ENCODE data around the gene PCDHGA4. TPM values are rescaled to one million over a fixed set of nuclear protein-coding genes. Genes with fewer than 3 reads are reported as not detected.
"Not testable (repeated sequence)": the region's sequence is repeated elsewhere in the genome, so short reads cannot be mapped to it uniquely, and the experiment has no call there.

Gene PCDHGA4
- total RNA-seq, 6 experiments from 2014 or later = 3.6 to 6.3 (median 5.2) TPM

DNA sequence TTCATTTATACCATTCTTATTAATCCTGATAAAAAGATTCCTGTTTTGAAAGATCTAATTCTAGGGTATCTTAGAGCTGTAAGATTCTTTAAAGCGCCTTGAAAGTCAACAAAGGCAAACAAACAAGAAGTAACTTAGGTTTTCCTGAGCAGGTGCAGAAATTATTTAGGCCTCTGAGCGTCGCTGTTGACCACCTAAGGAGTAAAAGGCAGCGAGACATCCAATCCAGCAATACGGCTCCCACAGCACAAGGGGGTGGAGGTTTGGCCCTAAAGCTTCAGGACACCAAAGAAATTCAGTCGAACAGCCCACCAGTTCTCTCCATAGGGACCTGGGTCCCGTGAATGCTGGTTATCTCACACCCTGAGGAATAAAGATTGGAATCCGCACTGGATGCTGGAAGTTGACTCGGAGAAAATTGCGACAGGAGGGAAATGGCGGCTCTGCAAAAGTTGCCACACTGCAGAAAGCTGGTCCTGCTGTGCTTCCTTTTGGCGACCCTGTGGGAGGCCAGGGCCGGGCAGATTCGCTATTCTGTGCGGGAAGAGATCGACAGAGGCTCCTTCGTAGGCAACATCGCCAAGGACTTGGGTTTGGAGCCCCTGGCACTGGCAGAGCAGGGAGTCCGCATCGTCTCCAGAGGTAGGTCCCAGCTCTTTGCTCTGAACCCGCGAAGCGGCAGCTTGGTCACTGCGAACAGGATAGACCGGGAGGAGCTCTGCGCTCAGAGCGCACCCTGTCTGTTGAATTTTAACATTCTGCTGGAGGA, 16.1 kb upstream of the PCDHGA4 start, which contains the start of gene PCDHGA2:
Gene PCDHGA2 (plus strand): TSS at position 223 of the 769 bp plus-strand sequence.
- H3K4me3 Mint-ChIP-seq = peak within 1 kb of the TSS; percentile 65; the same call in 1 of the 2 replicates
- peaks cover 2% of the 10 kb centered on the region for H3K27me3 Mint-ChIP-seq (ENCODE audit: insufficient read depth)
- peaks cover 18% of the 10 kb centered on the region for H3K9me3 Mint-ChIP-seq
- no peak within 1 kb of the TSS for H3K27ac Mint-ChIP-seq
- TF ChIP-seq, protein P1, sequence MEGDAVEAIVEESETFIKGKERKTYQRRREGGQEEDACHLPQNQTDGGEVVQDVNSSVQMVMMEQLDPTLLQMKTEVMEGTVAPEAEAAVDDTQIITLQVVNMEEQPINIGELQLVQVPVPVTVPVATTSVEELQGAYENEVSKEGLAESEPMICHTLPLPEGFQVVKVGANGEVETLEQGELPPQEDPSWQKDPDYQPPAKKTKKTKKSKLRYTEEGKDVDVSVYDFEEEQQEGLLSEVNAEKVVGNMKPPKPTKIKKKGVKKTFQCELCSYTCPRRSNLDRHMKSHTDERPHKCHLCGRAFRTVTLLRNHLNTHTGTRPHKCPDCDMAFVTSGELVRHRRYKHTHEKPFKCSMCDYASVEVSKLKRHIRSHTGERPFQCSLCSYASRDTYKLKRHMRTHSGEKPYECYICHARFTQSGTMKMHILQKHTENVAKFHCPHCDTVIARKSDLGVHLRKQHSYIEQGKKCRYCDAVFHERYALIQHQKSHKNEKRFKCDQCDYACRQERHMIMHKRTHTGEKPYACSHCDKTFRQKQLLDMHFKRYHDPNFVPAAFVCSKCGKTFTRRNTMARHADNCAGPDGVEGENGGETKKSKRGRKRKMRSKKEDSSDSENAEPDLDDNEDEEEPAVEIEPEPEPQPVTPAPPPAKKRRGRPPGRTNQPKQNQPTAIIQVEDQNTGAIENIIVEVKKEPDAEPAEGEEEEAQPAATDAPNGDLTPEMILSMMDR (IDR thresholded peaks at IDR 0.05) = peak; percentile 72
- H3K4me1 Mint-ChIP-seq (ENCODE audit: low read depth) = peaks cover 13% of the 10 kb centered on the region
- peak; percentile 17 for DNase-seq
- peaks cover 16% of the 10 kb centered on the region for H3K36me3 Mint-ChIP-seq (ENCODE audit: low read depth)

GRCh38 chr5:141340781-141341354, 14.0 kb upstream of the PCDHGA4 start:
- DNase-seq; H3K4me1 Mint-ChIP-seq (ENCODE audit: low read depth); H3K27ac Mint-ChIP-seq; H3K4me3 Mint-ChIP-seq; H3K27me3 Mint-ChIP-seq (ENCODE audit: insufficient read depth): not testable (repeated sequence)
- Mint-ChIP-seq H3K36me3 (ENCODE audit: low read depth) (peaks cover 28% of the 10 kb centered on the region), H3K9me3 (peaks cover 36% of the 10 kb centered on the region)

DNA sequence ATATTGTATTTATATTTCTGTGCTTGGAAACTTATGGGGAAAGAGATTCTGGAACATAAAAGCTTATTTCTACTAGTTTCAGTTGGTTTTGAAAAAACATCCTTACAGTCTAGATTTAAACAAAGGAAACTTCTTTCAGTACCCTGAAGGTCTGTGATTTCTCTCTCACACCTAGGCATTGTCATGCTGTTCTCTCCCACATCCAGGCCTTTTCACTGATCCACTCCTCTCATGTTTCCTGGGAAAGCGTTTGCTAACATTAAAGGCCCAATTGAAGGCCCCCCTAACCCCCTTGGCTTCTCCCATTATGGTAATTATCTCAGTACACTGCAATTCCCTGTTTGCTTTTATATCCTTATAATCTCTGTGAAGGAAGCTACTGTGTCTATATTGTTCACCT, 12.0 kb upstream of the PCDHGA4 start:
- no peak overlapping the region for H3K27ac Mint-ChIP-seq
- H3K36me3 Mint-ChIP-seq (ENCODE audit: low read depth) = peaks cover 33% of the 10 kb centered on the region
- no peaks in the 10 kb centered on the region; the same call in 1 of the 2 replicates for H3K27me3 Mint-ChIP-seq (ENCODE audit: insufficient read depth)
- DNase-seq = no peak
- peaks cover 43% of the 10 kb centered on the region for H3K9me3 Mint-ChIP-seq
- no peak overlapping the region for H3K4me3 Mint-ChIP-seq
- TF ChIP-seq, protein P1 (IDR thresholded peaks at IDR 0.05) = no peak
- peaks cover 9% of the 10 kb centered on the region for H3K4me1 Mint-ChIP-seq (ENCODE audit: low read depth)

DNA sequence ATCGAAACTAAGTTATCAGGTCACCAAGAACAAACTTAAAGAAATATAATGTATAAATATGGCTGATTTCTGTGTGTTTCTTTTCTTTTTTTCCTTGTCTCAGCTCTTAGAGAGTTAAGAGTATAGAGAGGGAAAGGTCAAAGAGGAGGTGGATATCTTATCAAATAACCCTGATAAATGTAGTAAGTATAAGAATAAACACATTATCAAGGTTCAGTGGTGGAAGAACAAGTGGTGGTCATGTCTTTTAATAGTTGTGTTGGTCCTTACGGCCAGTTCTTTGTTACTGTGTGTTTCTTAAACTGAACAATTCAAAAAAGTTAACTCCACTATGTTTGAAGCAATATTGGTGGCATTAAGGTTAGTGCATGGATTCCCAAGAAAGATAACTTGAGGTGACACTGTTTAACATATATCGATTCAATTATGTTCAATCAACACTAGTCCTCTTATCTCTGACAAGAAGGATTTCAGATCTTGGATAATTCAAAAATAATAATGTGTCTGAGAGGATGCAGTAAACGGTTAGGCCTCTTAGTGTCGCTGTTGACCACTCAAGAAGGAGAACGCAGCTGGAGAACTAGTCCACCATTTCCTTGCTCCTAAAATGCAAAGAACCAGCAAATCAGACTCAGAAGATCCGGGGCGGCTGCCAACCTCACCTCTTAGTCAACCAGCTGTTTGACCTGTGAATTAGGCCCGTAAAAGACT, 11.4 kb upstream of the PCDHGA4 start, which contains the start of gene PCDHGA3:
Gene PCDHGA3 (plus strand): TSS at position 588 of the 711 bp plus-strand sequence. CDS start 205 bp downstream, outside the sequence.
- H3K4me3 Mint-ChIP-seq = peak within 1 kb of the TSS; percentile 91
- peak within 1 kb of the TSS; percentile 95 for H3K27ac Mint-ChIP-seq
- H3K27me3 Mint-ChIP-seq (ENCODE audit: insufficient read depth) = peaks cover under 1% of the 10 kb centered on the region
- peak; percentile 57 for DNase-seq
- peaks cover 9% of the 10 kb centered on the region for H3K4me1 Mint-ChIP-seq (ENCODE audit: low read depth)
- peaks cover 33% of the 10 kb centered on the region for H3K36me3 Mint-ChIP-seq (ENCODE audit: low read depth)
- peaks cover 42% of the 10 kb centered on the region for H3K9me3 Mint-ChIP-seq
- TF ChIP-seq, protein P1 (IDR thresholded peaks at IDR 0.05) = peak; percentile 78

GRCh38 chr5:141343953-141344463, 10.8 kb upstream of the PCDHGA4 start:
- Mint-ChIP-seq H3K4me3 (peak overlapping the region; percentile 91), H3K9me3 (peaks cover 36% of the 10 kb centered on the region), H3K36me3 (ENCODE audit: low read depth) (peaks cover 27% of the 10 kb centered on the region), H3K27ac (peak overlapping the region; percentile 95), H3K27me3 (ENCODE audit: insufficient read depth) (peaks cover 2% of the 10 kb centered on the region), H3K4me1 (ENCODE audit: low read depth) (peaks cover 9% of the 10 kb centered on the region)
- TF ChIP-seq, protein P1 (IDR thresholded peaks at IDR 0.05) = peak; percentile 33; the same call in 1 of the 2 replicates
- no peak for DNase-seq

All from HFFc6 (cell line).